GM18508 (cell line): ENCODE data around the gene SUCO.

ENCODE experiments used
- ATAC-seq: cut with Tn5 transposase; IDR thresholded peaks from one replicate; pipeline ENCODE4 v1.9.1; 2021; ENCODE audit warnings: moderate number of reproducible peaks; ENCODE audit not compliant: insufficient read depth, unreplicated experiment

Gene SUCO

DNA sequence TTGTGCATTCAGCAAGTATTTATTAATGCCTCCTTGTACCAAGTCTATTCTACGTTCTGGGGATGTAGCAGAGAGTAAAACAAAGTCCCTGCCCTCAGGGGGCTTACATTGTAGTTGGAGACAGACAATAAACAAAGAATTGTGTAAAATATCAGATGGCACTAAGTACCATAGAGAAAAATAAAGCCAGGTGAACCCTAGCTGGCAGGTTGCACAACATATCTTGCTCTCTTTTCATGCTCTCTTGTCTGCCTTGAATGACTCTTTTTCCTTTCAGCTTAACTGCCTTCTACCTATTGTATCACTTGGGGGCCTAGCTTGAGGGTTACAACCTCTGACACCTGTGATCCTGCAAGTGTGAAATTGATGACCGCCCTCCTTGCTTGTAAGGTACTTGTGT, 105.3 kb downstream of the SUCO start:
- ATAC-seq: no peak

- no peak for ATAC-seq
These were observed 106.2 kb downstream of the SUCO start for GRCh38 chr1:172638885-172639831.

DNA sequence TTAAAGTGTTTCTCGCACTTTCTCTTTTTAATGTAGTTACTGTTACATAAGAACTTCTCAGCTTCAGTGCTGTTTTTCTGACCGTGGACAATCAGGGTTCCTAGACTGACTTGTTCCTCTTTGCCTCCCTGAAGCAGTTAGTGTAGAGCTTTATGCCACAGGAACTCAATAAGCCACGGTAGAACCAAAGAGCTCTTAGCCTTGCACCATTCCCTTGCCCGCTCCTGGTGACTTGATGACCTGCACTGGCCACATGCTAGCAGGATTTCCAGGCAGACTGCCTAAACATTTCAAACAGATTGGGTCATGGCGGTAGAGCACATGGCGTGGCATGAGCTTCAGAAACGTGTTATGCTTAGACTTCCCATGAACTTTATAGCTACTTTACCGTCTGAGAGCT, 107.2 kb downstream of the SUCO start:
- no peak for ATAC-seq

DNA sequence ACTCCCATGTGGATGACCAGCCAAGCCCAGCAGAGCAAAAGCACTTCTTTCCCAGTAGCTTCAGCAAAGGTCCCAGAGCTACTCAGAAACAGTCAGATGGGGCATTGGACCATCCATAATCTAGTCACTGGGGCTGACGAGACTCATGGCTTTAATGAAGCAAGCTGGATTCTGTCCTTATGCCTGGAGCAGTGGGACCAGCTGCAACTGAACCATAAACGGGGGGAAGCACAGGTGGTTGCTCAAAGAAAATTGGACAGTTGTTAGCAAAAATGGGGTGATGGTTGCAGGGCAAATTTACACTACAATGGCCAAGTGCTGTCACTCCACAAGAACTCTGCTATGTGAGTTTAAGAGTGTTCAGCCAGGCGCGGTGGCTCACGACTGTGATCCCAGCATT, 108.5 kb downstream of the SUCO start:
- no peak for ATAC-seq

DNA sequence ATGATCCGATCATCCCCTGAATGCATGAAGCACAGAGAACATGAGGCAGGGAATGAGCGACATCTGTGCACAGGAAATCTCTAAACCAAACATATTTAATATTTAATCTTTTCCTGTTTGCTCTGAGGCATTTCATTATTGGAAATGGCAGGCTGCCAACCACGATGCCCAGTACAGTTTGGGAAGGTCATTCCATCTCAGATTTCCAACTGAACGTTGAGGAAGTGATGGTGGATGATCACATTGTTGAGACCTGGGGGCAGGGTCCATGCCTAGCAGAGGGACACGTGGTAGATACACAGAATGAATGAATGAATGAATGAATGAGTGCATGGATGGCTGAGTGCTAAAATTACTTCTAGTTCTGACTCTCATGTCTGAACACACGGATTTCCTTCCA, 110.0 kb downstream of the SUCO start:
- ATAC-seq: no peak

GRCh38 chr1:172646653-172647052, 113.7 kb downstream of the SUCO start:
- ATAC-seq: no peak

DNA sequence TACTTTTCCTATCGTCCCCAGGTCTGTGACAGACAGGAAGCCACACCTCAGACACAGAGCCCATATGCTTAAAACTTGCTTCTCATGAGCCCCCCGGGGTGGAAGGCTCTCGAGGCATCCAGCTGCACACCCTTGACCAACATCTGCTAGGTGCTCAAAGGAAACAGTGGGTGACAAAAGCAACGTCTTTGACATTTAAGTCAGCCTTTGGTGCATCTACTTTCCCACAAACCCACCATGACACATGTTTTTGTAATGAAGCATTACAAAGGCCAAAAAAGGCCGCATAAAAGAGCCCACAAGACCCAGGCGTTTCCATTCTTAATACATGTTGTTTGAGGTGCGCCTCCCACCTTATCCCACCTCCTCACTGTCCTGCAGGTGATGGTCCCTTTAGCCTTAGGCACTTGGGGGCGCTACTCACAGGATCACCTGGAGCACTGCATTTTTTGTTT, 114.2 kb downstream of the SUCO start:
- ATAC-seq: no peak

GRCh38 chr1:172647987-172648386, 115.0 kb downstream of the SUCO start:
- no peak for ATAC-seq

- ATAC-seq: no peak
These were observed 117.7 kb downstream of the SUCO start for GRCh38 chr1:172650474-172651193.

- no peak for ATAC-seq
These were observed 120.2 kb downstream of the SUCO start for GRCh38 chr1:172653015-172653709.

DNA sequence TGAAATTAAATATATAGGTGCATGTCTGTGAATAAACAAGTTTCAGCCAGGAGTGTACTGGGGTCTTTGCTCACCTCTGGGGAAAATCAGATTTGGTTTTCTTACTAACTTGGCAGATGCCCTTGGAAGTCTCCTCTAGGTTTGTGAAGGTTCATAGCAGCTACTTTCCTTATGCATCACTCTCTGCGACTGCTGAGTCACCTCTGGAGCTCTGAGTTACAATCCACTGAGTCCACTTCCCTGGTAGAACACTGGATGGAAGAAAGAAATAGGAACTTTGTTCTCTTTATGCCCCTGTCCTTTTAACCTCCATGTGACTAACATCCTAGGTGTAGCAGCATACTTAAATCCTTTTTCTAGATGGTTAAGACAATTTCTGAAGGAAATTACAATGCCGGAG, 121.6 kb downstream of the SUCO start:
- ATAC-seq: no peak

GRCh38 chr1:172656576-172656975, 123.6 kb downstream of the SUCO start:
- ATAC-seq: no peak

GRCh38 chr1:172657586-172657985, 124.6 kb downstream of the SUCO start:
- no peak for ATAC-seq

DNA sequence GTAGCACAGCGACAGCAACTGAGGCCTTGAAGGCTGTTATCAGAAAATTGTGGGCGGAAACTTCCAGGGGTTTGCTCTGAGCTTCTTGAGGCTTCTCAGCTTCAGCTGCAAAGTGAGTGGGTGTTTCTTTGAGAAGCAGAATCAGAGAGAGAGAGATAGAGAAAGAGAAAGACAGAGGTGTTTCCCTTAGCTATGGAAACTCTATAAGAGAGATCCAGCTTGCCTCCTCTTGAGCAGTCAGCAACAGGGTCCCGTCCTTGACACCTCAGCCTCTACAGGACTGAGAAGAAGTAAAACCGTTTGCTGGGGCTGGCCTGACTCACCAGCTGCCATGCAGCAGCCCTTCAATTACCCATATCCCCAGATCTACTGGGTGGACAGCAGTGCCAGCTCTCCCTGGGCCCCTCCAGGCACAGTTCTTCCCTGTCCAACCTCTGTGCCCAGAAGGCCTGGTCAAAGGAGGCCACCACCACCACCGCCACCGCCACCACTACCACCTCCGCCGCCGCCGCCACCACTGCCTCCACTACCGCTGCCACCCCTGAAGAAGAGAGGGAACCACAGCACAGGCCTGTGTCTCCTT, 126.0 kb downstream of the SUCO start, which contains the start of gene FASLG:
FASLG (plus strand) TSS at position 233 of the 583 bp plus-strand sequence; CDS start at position 332, 99 bp downstream.
- no peak for ATAC-seq

DNA sequence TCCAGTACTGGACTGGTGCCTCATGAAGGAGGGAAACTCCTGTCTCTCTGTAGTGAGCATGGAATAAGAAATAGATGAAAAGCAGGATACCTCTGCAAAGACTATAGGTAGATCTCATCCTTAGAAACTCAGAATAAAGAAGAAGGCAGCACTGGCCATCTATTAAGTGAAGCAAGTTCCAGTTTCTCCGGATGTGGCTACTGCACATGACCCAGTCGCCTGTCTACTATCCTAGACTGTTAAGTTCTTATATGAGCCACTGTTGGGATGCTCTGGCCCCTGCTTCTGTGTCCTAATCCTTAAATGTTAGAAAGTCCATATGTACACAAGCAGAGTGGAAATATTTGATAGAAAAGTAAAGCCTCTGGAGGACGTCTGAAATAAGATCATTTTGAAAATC, 128.2 kb downstream of the SUCO start:
- ATAC-seq: no peak
